ENCODE results near the gene GREB1L.

The GREB1L gene

GRCh38 chr18:21293479-21293878 is 51.4 kb downstream of the GREB1L start:
- no peak overlapping the region for H3K4me3 ChIP-seq (ENCODE audit: low read depth, low read length)
- TF ChIP-seq CTCF (IDR thresholded peaks at IDR 0.05; ENCODE audit: low read depth, low read length), result no peak

GRCh38 chr18:21295101-21295500 is 53.1 kb downstream of the GREB1L start:
- H3K4me3 ChIP-seq (ENCODE audit: low read depth, low read length), result no peak overlapping the region
- TF ChIP-seq CTCF (IDR thresholded peaks at IDR 0.05; ENCODE audit: low read depth, low read length), result no peak

- no peak overlapping the region for H3K4me3 ChIP-seq (ENCODE audit: low read depth, low read length)
- no peak for TF ChIP-seq CTCF (IDR thresholded peaks at IDR 0.05; ENCODE audit: low read depth, low read length)
Observed at GRCh38 chr18:21296045-21296444, 54.0 kb downstream of the GREB1L start.

- TF ChIP-seq CTCF (IDR thresholded peaks at IDR 0.05; ENCODE audit: low read depth, low read length), result no peak
- H3K4me3 ChIP-seq (ENCODE audit: low read depth, low read length), result no peak overlapping the region
Observed at GRCh38 chr18:21298351-21298750, 56.3 kb downstream of the GREB1L start.

GRCh38 chr18:21300035-21300907 is 58.2 kb downstream of the GREB1L start:
- H3K4me3 ChIP-seq (ENCODE audit: low read depth, low read length), result no peak overlapping the region
- TF ChIP-seq CTCF (IDR thresholded peaks at IDR 0.05; ENCODE audit: low read depth, low read length), result no peak

GRCh38 chr18:21300908-21301200 is 58.8 kb downstream of the GREB1L start:
- no peak for TF ChIP-seq CTCF (IDR thresholded peaks at IDR 0.05; ENCODE audit: low read depth, low read length)
- no peak overlapping the region for H3K4me3 ChIP-seq (ENCODE audit: low read depth, low read length)

GRCh38 chr18:21303445-21303844 is 61.4 kb downstream of the GREB1L start:
- no peak for TF ChIP-seq CTCF (IDR thresholded peaks at IDR 0.05; ENCODE audit: low read depth, low read length)

More at GRCh38 chr18:21303445-21303844, 61.4 kb downstream of the GREB1L start:
- no peak overlapping the region for H3K4me3 ChIP-seq (ENCODE audit: low read depth, low read length)
